ENCODE measurements around the gene ZNF692.

The ZNF692 gene

DNA sequence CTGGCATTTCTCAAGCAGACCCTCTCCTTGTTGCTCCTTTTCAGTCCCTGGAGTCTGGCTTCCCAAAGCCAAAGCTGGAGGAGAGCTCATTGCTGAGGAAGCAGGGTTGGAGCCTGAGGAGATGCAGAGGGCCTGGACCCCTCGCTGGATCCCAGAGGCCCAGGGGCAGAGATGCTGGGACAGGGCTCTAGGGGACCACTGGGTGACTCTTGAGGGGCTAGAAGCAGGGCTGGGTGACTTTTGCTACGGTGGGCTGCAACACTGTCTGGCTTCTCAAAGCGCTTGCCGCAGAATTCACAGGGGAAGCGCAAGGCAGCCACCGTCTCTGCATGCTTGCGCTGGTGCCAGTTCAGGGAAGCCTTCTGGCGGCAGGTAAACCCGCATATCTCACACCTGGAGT is 8.8 kb downstream of the ZNF692 start:
- Histone ChIP-seq H4K8ac (ENCODE audit: low read depth, low read length) (no peak overlapping the region), H3K4me1 (ENCODE audit: control insufficient read depth, low read depth, low read length) (no peaks in the 10 kb centered on the region), H3K36me3 (ENCODE audit: control insufficient read depth, insufficient read depth, low read length) (no peaks in the 10 kb centered on the region), H3K56ac (ENCODE audit: low read length) (no peak overlapping the region), H2BK15ac (replicated peaks; ENCODE audit: low read depth) (no peak overlapping the region), H3K27ac (ENCODE audit: low read depth, low read length) (no peak overlapping the region), H3K18ac (ENCODE audit: low read length) (no peak overlapping the region), H3K79me2 (ENCODE audit: control insufficient read depth, insufficient read depth, low read length) (no peaks in the 10 kb centered on the region), H3K79me1 (ENCODE audit: low read length) (no peaks in the 10 kb centered on the region), H2AK5ac (ENCODE audit: low read length) (no peak overlapping the region), H3K4me3 (ENCODE audit: low read length) (no peak overlapping the region), H3K9ac (ENCODE audit: low read length) (no peak overlapping the region), H2BK120ac (ENCODE audit: low read depth, low read length) (no peak overlapping the region), H3K27me3 (ENCODE audit: insufficient read depth, low read length, poor library complexity) (no peaks in the 10 kb centered on the region), H4K5ac (ENCODE audit: low read length) (no peak overlapping the region), H2BK5ac (ENCODE audit: low read length) (no peak overlapping the region), H3K4me2 (ENCODE audit: low read length) (no peak overlapping the region), H3K23ac (ENCODE audit: low read length) (no peak overlapping the region), H3K4ac (ENCODE audit: low read depth, low read length) (no peak overlapping the region)
- WGBS (ENCODE audit: extremely low coverage, insufficient coverage, low lambda C conversion rate) = no CpG with 5 or more reads among the region's 9 CpGs
- no peak for DNase-seq

DNA sequence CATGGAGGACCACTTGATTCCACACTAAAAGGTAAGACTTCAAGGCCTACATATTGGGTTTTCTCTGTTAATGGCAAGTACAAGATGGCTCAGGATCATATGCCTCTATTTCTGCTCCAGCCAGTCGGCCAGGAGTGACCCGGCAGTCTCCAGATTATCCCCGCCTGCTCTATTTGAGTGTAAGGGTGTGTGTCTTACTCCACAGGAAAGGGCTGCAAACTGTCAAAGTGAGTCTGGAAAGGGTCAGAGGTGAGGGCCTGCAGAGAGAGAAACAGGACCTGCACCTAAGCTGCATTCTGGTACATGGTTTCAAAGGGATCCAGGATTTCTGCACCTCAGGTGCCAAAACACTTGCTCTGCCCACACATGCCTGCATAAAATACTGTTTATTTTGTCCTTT is 9.2 kb downstream of the ZNF692 start:
- Histone ChIP-seq H3K9ac (ENCODE audit: low read length) (no peak overlapping the region), H3K4me2 (ENCODE audit: low read length) (no peak overlapping the region), H2BK15ac (replicated peaks; ENCODE audit: low read depth) (no peak overlapping the region), H2AK5ac (ENCODE audit: low read length) (no peak overlapping the region), H4K5ac (ENCODE audit: low read length) (no peak overlapping the region), H2BK120ac (ENCODE audit: low read depth, low read length) (no peak overlapping the region), H3K23ac (ENCODE audit: low read length) (no peak overlapping the region), H3K79me2 (ENCODE audit: control insufficient read depth, insufficient read depth, low read length) (no peaks in the 10 kb centered on the region), H4K8ac (ENCODE audit: low read depth, low read length) (no peak overlapping the region), H3K79me1 (ENCODE audit: low read length) (no peaks in the 10 kb centered on the region), H3K4ac (ENCODE audit: low read depth, low read length) (no peak overlapping the region), H3K27me3 (ENCODE audit: insufficient read depth, low read length, poor library complexity) (no peaks in the 10 kb centered on the region), H3K27ac (ENCODE audit: low read depth, low read length) (no peak overlapping the region), H3K4me1 (ENCODE audit: control insufficient read depth, low read depth, low read length) (no peaks in the 10 kb centered on the region), H2BK5ac (ENCODE audit: low read length) (no peak overlapping the region), H3K18ac (ENCODE audit: low read length) (no peak overlapping the region), H3K36me3 (ENCODE audit: control insufficient read depth, insufficient read depth, low read length) (no peaks in the 10 kb centered on the region), H3K56ac (ENCODE audit: low read length) (no peak overlapping the region), H3K4me3 (ENCODE audit: low read length) (no peak overlapping the region)
- no peak for DNase-seq
- WGBS (ENCODE audit: extremely low coverage, insufficient coverage, low lambda C conversion rate) = no CpG with 5 or more reads among the region's 3 CpGs

DNA sequence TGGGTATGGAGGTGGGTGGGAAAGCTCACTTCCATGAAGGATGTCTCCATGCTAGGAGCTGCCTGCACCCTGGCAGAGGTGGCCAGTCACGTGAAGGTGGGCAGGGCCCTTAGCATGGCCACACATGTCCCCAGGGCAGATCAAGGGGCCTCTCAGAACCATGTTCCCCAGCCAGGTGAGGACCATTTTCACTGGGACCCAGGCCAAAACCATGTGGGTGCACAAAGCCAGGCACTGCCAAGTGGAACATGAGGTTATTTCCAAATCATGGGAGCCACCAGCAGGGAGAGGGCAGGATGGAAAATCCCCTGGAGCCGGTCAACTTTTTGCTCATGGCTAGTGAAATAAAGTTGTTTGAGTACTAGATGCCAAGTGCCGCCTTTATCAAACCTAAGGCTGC is 9.7 kb downstream of the ZNF692 start:
- H3K4me3 ChIP-seq (ENCODE audit: low read length) = no peak overlapping the region
- no peaks in the 10 kb centered on the region for H3K4me1 ChIP-seq (ENCODE audit: control insufficient read depth, low read depth, low read length)
- no peak overlapping the region for H2BK15ac ChIP-seq (replicated peaks; ENCODE audit: low read depth)
- no peak overlapping the region for H4K5ac ChIP-seq (ENCODE audit: low read length)
- H3K36me3 ChIP-seq (ENCODE audit: control insufficient read depth, insufficient read depth, low read length) = no peaks in the 10 kb centered on the region
- H2BK120ac ChIP-seq (ENCODE audit: low read depth, low read length) = no peak overlapping the region
- no peak overlapping the region for H3K4ac ChIP-seq (ENCODE audit: low read depth, low read length)
- no peaks in the 10 kb centered on the region for H3K79me1 ChIP-seq (ENCODE audit: low read length)
- no peak for DNase-seq
- H3K79me2 ChIP-seq (ENCODE audit: control insufficient read depth, insufficient read depth, low read length) = no peaks in the 10 kb centered on the region
- no peak overlapping the region for H3K9ac ChIP-seq (ENCODE audit: low read length)
- H3K23ac ChIP-seq (ENCODE audit: low read length) = no peak overlapping the region
- H3K4me2 ChIP-seq (ENCODE audit: low read length) = no peak overlapping the region
- H3K56ac ChIP-seq (ENCODE audit: low read length) = no peak overlapping the region
- no peak overlapping the region for H3K18ac ChIP-seq (ENCODE audit: low read length)
- H2BK5ac ChIP-seq (ENCODE audit: low read length) = no peak overlapping the region
- no peaks in the 10 kb centered on the region for H3K27me3 ChIP-seq (ENCODE audit: insufficient read depth, low read length, poor library complexity)
- H3K27ac ChIP-seq (ENCODE audit: low read depth, low read length) = no peak overlapping the region
- H4K8ac ChIP-seq (ENCODE audit: low read depth, low read length) = no peak overlapping the region
- WGBS (ENCODE audit: extremely low coverage, insufficient coverage, low lambda C conversion rate) = no CpG with 5 or more reads among the region's 3 CpGs
- no peak overlapping the region for H2AK5ac ChIP-seq (ENCODE audit: low read length)

DNA sequence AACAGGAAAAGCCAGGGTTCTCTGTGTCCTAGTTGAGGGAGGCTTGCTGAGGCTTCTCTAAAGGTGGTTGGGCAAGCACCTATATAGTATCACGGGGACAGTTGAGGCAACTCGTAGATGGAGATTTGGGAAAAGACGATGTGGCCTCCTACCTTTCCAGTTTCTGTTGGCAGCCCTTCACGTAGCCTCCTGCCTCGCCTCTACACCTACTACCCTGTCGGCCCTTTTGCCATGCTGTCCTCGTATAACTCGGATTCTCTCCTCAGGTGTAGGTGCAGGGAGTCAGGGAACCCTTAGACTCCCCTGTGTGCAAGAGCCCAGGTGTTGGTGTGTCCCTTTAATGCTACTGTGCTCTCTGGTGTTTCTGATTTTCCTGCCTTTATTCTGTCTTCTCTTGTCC is 10.3 kb downstream of the ZNF692 start:
- Histone ChIP-seq H3K4me2 (ENCODE audit: low read length) (no peak overlapping the region), H3K27ac (ENCODE audit: low read depth, low read length) (no peak overlapping the region), H2BK15ac (replicated peaks; ENCODE audit: low read depth) (no peak overlapping the region), H3K36me3 (ENCODE audit: control insufficient read depth, insufficient read depth, low read length) (no peaks in the 10 kb centered on the region), H3K23ac (ENCODE audit: low read length) (no peak overlapping the region), H3K56ac (ENCODE audit: low read length) (no peak overlapping the region), H3K79me1 (ENCODE audit: low read length) (no peaks in the 10 kb centered on the region), H3K18ac (ENCODE audit: low read length) (no peak overlapping the region), H2AK5ac (ENCODE audit: low read length) (no peak overlapping the region), H3K79me2 (ENCODE audit: control insufficient read depth, insufficient read depth, low read length) (no peaks in the 10 kb centered on the region), H2BK5ac (ENCODE audit: low read length) (no peak overlapping the region), H3K9ac (ENCODE audit: low read length) (no peak overlapping the region), H3K4ac (ENCODE audit: low read depth, low read length) (no peak overlapping the region), H3K4me3 (ENCODE audit: low read length) (no peak overlapping the region), H3K27me3 (ENCODE audit: insufficient read depth, low read length, poor library complexity) (no peaks in the 10 kb centered on the region), H4K8ac (ENCODE audit: low read depth, low read length) (no peak overlapping the region), H2BK120ac (ENCODE audit: low read depth, low read length) (no peak overlapping the region), H4K5ac (ENCODE audit: low read length) (no peak overlapping the region), H3K4me1 (ENCODE audit: control insufficient read depth, low read depth, low read length) (no peaks in the 10 kb centered on the region)
- WGBS (ENCODE audit: extremely low coverage, insufficient coverage, low lambda C conversion rate) = no CpG with 5 or more reads among the region's 8 CpGs
- DNase-seq = no peak

DNA sequence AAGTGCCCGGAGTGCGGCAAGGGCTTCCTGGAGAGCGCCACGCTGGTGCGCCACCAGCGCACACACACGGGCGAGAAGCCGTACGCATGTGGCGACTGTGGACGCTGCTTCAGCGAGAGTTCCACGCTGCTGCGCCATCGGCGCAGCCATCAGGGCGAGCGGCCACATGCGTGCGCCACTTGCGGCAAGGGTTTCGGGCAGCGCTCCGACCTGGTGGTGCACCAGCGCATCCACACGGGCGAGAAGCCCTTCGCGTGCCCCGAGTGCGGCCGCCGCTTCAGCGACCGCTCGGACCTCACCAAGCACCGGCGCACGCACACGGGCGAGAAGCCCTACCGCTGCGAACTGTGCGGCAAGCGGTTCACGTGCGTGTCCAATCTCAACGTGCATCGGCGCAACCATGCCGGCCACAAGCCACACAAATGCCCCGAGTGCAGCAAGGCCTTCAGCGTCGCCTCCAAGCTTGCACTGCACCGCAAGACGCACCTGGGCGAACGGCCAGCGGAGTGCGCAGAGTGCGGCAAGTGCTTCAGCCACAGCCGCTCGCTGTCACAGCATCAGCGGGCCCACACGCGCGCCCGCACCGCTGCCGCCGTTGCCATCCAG is 10.8 kb downstream of the ZNF692 start:
- Histone ChIP-seq H3K4ac (ENCODE audit: low read depth, low read length) (no peak overlapping the region), H3K4me3 (ENCODE audit: low read length) (no peak overlapping the region), H3K18ac (ENCODE audit: low read length) (no peak overlapping the region), H2BK120ac (ENCODE audit: low read depth, low read length) (no peak overlapping the region), H3K23ac (ENCODE audit: low read length) (no peak overlapping the region), H4K5ac (ENCODE audit: low read length) (no peak overlapping the region), H3K9ac (ENCODE audit: low read length) (no peak overlapping the region), H3K36me3 (ENCODE audit: control insufficient read depth, insufficient read depth, low read length) (no peaks in the 10 kb centered on the region), H3K4me1 (ENCODE audit: control insufficient read depth, low read depth, low read length) (no peaks in the 10 kb centered on the region), H2BK5ac (ENCODE audit: low read length) (no peak overlapping the region), H2AK5ac (ENCODE audit: low read length) (no peak overlapping the region), H4K8ac (ENCODE audit: low read depth, low read length) (no peak overlapping the region), H3K56ac (ENCODE audit: low read length) (no peak overlapping the region), H3K27me3 (ENCODE audit: insufficient read depth, low read length, poor library complexity) (no peaks in the 10 kb centered on the region), H3K27ac (ENCODE audit: low read depth, low read length) (no peak overlapping the region), H3K79me1 (ENCODE audit: low read length) (no peaks in the 10 kb centered on the region), H2BK15ac (replicated peaks; ENCODE audit: low read depth) (no peak overlapping the region), H3K79me2 (ENCODE audit: control insufficient read depth, insufficient read depth, low read length) (no peaks in the 10 kb centered on the region), H3K4me2 (ENCODE audit: low read length) (no peak overlapping the region)
- no CpG with 5 or more reads among the region's 72 CpGs for WGBS (ENCODE audit: extremely low coverage, insufficient coverage, low lambda C conversion rate)
- no peak for DNase-seq
